H9 (cell line): ENCODE data around the gene PID1. TPM values are rescaled to one million over a fixed set of nuclear protein-coding genes. Genes with fewer than 3 reads are reported as not detected.

Source experiments
- DNase-seq: peaks from one replicate; pipeline ENCODE4 v3.0.0-alpha.2; 2017
- H2AFZ ChIP-seq: one replicate; pipeline ENCODE4 v1.6.1; 2013; ENCODE audit warnings: mild to moderate bottlenecking, low read length, control low read depth, moderate library complexity
- H2AK5ac ChIP-seq: 2 replicates; pipeline ENCODE4 v1.6.1; 2013; ENCODE audit warnings: low read length, control low read depth, mixed read lengths; ENCODE audit not compliant: insufficient read length
- H2BK120ac ChIP-seq: one replicate; pipeline ENCODE4 v1.6.1; 2013; ENCODE audit warnings: low read depth, mild to moderate bottlenecking, low read length, control low read depth, inconsistent platforms; ENCODE audit not compliant: poor library complexity, severe bottlenecking
- H2BK12ac ChIP-seq: 2 replicates; pipeline ENCODE4 v1.6.1; 2013; ENCODE audit warnings: low read length, control low read depth, mixed read lengths, low read depth; ENCODE audit not compliant: insufficient read length
- H2BK15ac ChIP-seq: 2 replicates; pipeline ENCODE4 v1.6.1; 2013; ENCODE audit warnings: low read depth, low read length, control low read depth
- H2BK20ac ChIP-seq: one replicate; pipeline ENCODE4 v1.6.1; 2013; ENCODE audit warnings: low read depth, mild to moderate bottlenecking, low read length, control low read depth, inconsistent platforms; ENCODE audit not compliant: poor library complexity, severe bottlenecking
- H2BK5ac ChIP-seq: 2 replicates; pipeline ENCODE4 v1.6.1; 2013; ENCODE audit warnings: low read length, control low read depth, mixed read lengths; ENCODE audit not compliant: insufficient read length
- H3K14ac ChIP-seq: 2 replicates; pipeline ENCODE4 v1.6.1; 2013; ENCODE audit warnings: low read length, control low read depth; ENCODE audit not compliant: insufficient read depth
- H3K18ac ChIP-seq: 2 replicates; pipeline ENCODE4 v1.6.1; 2013; ENCODE audit warnings: low read depth, mild to moderate bottlenecking, mixed read lengths, low read length, control low read depth; ENCODE audit not compliant: insufficient read length
- H3K23ac ChIP-seq: 2 replicates; pipeline ENCODE4 v1.6.1; 2013; ENCODE audit warnings: low read length, control low read depth, mixed read lengths, low read depth; ENCODE audit not compliant: insufficient read length
- H3K23me2 ChIP-seq: 2 replicates; pipeline ENCODE4 v1.6.1; 2013; ENCODE audit warnings: low read depth, mild to moderate bottlenecking, mixed read lengths, low read length, control low read depth; ENCODE audit not compliant: insufficient read length, poor library complexity, severe bottlenecking
- H3K27ac ChIP-seq: 2 replicates; pipeline ENCODE4 v1.5.1; 2013; ENCODE audit warnings: low read length, control low read depth, mixed read lengths, low read depth; ENCODE audit not compliant: insufficient read length
- H3K27me3 ChIP-seq: 2 replicates; pipeline ENCODE4 v1.6.1; 2013; ENCODE audit warnings: low read length, control low read depth, inconsistent platforms; ENCODE audit not compliant: insufficient read depth
- H3K4ac ChIP-seq: 2 replicates; pipeline ENCODE4 v1.6.1; 2013; ENCODE audit warnings: low read depth, mild to moderate bottlenecking, control low read depth, inconsistent platforms, low read length, moderate library complexity
- H3K4me1 ChIP-seq: 2 replicates; pipeline ENCODE4 v1.6.1; 2013; ENCODE audit warnings: low read length, control low read depth, inconsistent platforms; ENCODE audit not compliant: insufficient read depth
- H3K4me2 ChIP-seq: 2 replicates; pipeline ENCODE4 v1.6.1; 2013; ENCODE audit warnings: low read length, control low read depth, mixed read lengths; ENCODE audit not compliant: insufficient read length, insufficient read depth
- H3K56ac ChIP-seq: 2 replicates; pipeline ENCODE4 v1.6.1; 2013; ENCODE audit warnings: low read depth, mild to moderate bottlenecking, mixed read lengths, low read length, control low read depth; ENCODE audit not compliant: insufficient read length
- H3K79me1 ChIP-seq: 2 replicates; pipeline ENCODE4 v1.6.1; 2013; ENCODE audit warnings: low read depth, mild to moderate bottlenecking, moderate library complexity, low read length, control low read depth, inconsistent platforms; ENCODE audit not compliant: insufficient read depth, poor library complexity, severe bottlenecking
- H3K79me2 ChIP-seq: 2 replicates; pipeline ENCODE4 v1.6.1; 2013; ENCODE audit warnings: low read length, control low read depth, inconsistent platforms; ENCODE audit not compliant: insufficient read depth
- H3K9ac ChIP-seq: 2 replicates; pipeline ENCODE4 v1.6.1; 2013; ENCODE audit warnings: low read length, control low read depth, mixed read lengths; ENCODE audit not compliant: insufficient read length; ENCODE audit errors: extremely low read depth
- H3K9me3 ChIP-seq: one replicate; pipeline ENCODE4 v1.6.1; 2013; ENCODE audit warnings: low read depth, low read length, inconsistent platforms; ENCODE audit not compliant: control insufficient read depth
- H3T11ph ChIP-seq: one replicate; pipeline ENCODE4 v1.6.1; 2013; ENCODE audit warnings: mild to moderate bottlenecking, low read length, control low read depth, inconsistent platforms
- H4K20me1 ChIP-seq: one replicate; pipeline ENCODE4 v1.6.1; 2013; ENCODE audit not compliant: control insufficient read depth, insufficient read length, insufficient read depth
- H4K5ac ChIP-seq: 2 replicates; pipeline ENCODE4 v1.6.1; 2013; ENCODE audit warnings: low read depth, mild to moderate bottlenecking, mixed read lengths, low read length, control low read depth; ENCODE audit not compliant: insufficient read length
- H4K8ac ChIP-seq: replicated peaks from 2 replicates; pipeline ENCODE4 v1.6.1; 2013; ENCODE audit warnings: low read length, control low read depth, mixed read lengths, low read depth; ENCODE audit not compliant: insufficient read length
- H4K91ac ChIP-seq: 2 replicates; pipeline ENCODE4 v1.6.1; 2013; ENCODE audit warnings: low read depth, mild to moderate bottlenecking, moderate library complexity, mixed read lengths, low read length, control low read depth; ENCODE audit not compliant: insufficient read length
- H3K27ac Mint-ChIP-seq, 3 experiments: 2 replicates in 2 of 3; 3 replicates in 1 of 3; pipeline ENCODE4 v1.8.0; 2020 to 2021; ENCODE audit warnings: mixed read lengths in 3 of 3, mild to moderate bottlenecking in 1 of 3, moderate library complexity in 1 of 3
- H3K27me3 Mint-ChIP-seq: 2 replicates; pipeline ENCODE4 v1.8.0; 2021; ENCODE audit warnings: low read depth, mild to moderate bottlenecking, moderate library complexity, mixed read lengths
- H3K36me3 Mint-ChIP-seq, 3 experiments: 2 replicates in 2 of 3; 3 replicates in 1 of 3; pipeline ENCODE4 v1.8.0; 2020 to 2021; ENCODE audit warnings: low read depth in 3 of 3, mixed read lengths in 3 of 3; ENCODE audit not compliant: insufficient read depth in 1 of 3
- H3K4me1 Mint-ChIP-seq, 2 experiments: 2 replicates each; pipeline ENCODE4 v1.8.0; 2020; ENCODE audit warnings: mixed read lengths in 2 of 2
- H3K4me3 Mint-ChIP-seq, 2 experiments: 2 replicates in 1 of 2; 3 replicates in 1 of 2; pipeline ENCODE4 v1.8.0; 2020 to 2021; ENCODE audit warnings: mild to moderate bottlenecking in 2 of 2, mixed read lengths in 2 of 2, moderate library complexity in 1 of 2
- H3K9me3 Mint-ChIP-seq, 2 experiments: 2 replicates in 1 of 2; 3 replicates in 1 of 2; pipeline ENCODE4 v1.8.0; 2020; ENCODE audit warnings: mild to moderate bottlenecking in 2 of 2, mixed read lengths in 2 of 2, moderate library complexity in 1 of 2
- total RNA-seq: library from RNA; stranded (reverse); gene quantifications from 2 replicates; pipeline ENCODE4 v1.2.1, GENCODE V29; 2021
- TF ChIP-seq, protein P1 (sequence below): fragments of 200-600 bp; sonication (generic); conservative IDR thresholded peaks from 3 replicates; pipeline ENCODE4 v1.8.0; 2021; ENCODE audit warnings: antibody characterized with exemption, mild to moderate bottlenecking

PID1 gene
- total RNA-seq, 1 experiment from 2014 or later: 1.4 TPM

GRCh38 chr2:229252996-229253395 is 18.1 kb downstream of the PID1 start:
- Histone ChIP-seq H3K18ac (no peak overlapping the region), H3K4me1 (no peaks in the 10 kb centered on the region), H3K4ac (no peak overlapping the region), H3K14ac (no peak overlapping the region), H3K79me1 (no peaks in the 10 kb centered on the region), H2BK5ac (no peak overlapping the region), H4K20me1 (no peaks in the 10 kb centered on the region), H4K5ac (no peak overlapping the region), H3K27me3 (no peaks in the 10 kb centered on the region), H2AFZ (no peak overlapping the region), H3K27ac (no peak overlapping the region), H2BK20ac (no peak overlapping the region), H4K8ac (no peak overlapping the region), H3K9ac (no peak overlapping the region), H3K4me2 (no peak overlapping the region), H3K23me2 (no peaks in the 10 kb centered on the region), H3K56ac (no peak overlapping the region), H2BK120ac (no peak overlapping the region), H3K23ac (no peak overlapping the region), H2AK5ac (no peak overlapping the region), H2BK12ac (no peak overlapping the region), H4K91ac (no peak overlapping the region), H3K9me3 (no peaks in the 10 kb centered on the region), H3K79me2 (no peaks in the 10 kb centered on the region), H2BK15ac (no peak overlapping the region), H3T11ph (no peak overlapping the region)
- peaks cover 11 to 12% of the 10 kb centered on the region in 2 experiments for H3K4me1 Mint-ChIP-seq
- no peak overlapping the region for H3K4me3 Mint-ChIP-seq
- H3K9me3 Mint-ChIP-seq: no peaks in the 10 kb centered on the region
- H3K27ac Mint-ChIP-seq: no peak overlapping the region
- H3K27me3 Mint-ChIP-seq: no peaks in the 10 kb centered on the region
- no peaks in the 10 kb centered on the region for H3K36me3 Mint-ChIP-seq
- no peak for DNase-seq
- TF ChIP-seq, protein P1, sequence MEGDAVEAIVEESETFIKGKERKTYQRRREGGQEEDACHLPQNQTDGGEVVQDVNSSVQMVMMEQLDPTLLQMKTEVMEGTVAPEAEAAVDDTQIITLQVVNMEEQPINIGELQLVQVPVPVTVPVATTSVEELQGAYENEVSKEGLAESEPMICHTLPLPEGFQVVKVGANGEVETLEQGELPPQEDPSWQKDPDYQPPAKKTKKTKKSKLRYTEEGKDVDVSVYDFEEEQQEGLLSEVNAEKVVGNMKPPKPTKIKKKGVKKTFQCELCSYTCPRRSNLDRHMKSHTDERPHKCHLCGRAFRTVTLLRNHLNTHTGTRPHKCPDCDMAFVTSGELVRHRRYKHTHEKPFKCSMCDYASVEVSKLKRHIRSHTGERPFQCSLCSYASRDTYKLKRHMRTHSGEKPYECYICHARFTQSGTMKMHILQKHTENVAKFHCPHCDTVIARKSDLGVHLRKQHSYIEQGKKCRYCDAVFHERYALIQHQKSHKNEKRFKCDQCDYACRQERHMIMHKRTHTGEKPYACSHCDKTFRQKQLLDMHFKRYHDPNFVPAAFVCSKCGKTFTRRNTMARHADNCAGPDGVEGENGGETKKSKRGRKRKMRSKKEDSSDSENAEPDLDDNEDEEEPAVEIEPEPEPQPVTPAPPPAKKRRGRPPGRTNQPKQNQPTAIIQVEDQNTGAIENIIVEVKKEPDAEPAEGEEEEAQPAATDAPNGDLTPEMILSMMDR: no peak
